HG03521 (cell line): ENCODE results near the gene AICDA.
"Not testable (repeated sequence)": the region's sequence is repeated elsewhere in the genome, so short reads cannot be mapped to it uniquely, and the experiment has no call there.

ENCODE experiments used
- ATAC-seq: cut with Tn5 transposase; IDR thresholded peaks from one replicate; pipeline ENCODE4 v1.9.1; 2021; ENCODE audit warnings: mild to moderate bottlenecking, moderate library complexity; ENCODE audit not compliant: unreplicated experiment

AICDA gene

GRCh38 chr12:8612629-8613028 lies at the start of gene AICDA:
TSS of gene AICDA (minus strand) at chr12:8612859. CDS start at chr12:8612767, 92 bp downstream.
- no peak for ATAC-seq

GRCh38 chr12:8661751-8662150 lies 49.1 kb upstream of the AICDA start:
- no peak for ATAC-seq

DNA sequence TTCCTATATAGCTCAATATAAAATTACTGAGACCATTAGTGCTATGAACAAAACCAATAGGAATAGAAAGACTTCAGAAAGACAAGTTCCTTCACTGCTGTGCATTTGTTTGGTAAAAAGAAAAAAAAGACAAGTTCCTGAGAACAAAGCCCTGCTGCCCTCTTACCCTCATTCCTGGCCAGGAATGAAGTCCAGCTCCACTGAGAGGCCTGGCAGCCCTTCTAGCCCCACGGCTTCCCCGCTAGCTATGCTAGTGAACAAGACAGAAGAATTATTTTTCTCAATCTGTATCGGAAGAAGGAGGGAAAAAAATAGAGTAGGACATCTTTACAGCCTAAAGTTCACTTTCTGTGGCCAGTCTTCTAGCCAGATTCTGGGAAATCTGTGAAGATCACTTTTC lies 48.4 kb upstream of the AICDA start:
- no peak for ATAC-seq

GRCh38 chr12:8658346-8658745 lies 45.7 kb upstream of the AICDA start:
- no peak for ATAC-seq

- no peak for ATAC-seq
These were observed 42.8 kb upstream of the AICDA start for GRCh38 chr12:8655421-8655820.

- ATAC-seq, result peak; percentile 67
These were observed 36.0 kb upstream of the AICDA start for GRCh38 chr12:8648576-8649205.

GRCh38 chr12:8647968-8648367 lies 35.3 kb upstream of the AICDA start:
- ATAC-seq, result no peak

DNA sequence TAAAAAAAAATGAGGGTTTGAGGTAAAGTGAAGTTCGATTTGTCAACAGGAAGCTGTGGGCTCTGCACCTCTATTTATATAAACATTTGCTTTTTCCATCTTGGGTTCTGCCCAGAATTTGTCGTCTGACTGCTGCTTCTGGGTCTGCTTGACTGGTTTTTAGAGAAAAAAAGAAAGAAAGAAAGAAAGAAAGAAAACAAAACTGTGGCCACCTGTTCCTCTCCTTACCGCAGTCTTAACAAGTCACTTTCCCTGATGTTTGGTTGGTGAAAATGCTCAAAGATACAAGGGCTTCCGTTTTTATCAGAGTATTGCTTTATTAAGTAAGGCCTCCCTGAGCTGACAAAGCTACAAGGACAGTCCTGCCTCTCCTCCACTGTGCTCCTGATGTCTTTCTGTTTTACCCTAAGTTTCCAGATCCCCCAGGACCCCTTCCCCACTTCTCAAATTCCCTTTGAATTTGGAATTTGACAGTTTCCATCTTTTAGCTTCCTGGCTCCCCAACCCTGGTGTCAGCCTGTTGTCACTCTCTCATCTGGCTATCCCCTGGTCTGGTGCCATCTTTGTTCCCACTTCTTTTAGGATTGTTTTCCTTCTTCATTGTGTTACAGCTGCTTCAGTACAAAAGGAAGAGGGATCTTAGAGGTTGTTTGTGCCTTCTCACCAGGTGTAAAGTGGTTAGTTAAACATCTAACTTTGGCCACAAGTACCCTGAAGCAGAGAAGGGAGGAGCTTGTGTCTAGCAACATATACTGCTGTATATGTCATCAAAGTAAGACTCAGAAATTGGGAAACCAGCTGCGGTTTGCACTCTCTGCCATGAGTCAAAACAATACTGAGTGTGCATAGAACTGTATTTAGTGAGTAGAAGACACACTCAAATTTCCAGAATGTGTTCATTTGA lies 31.9 kb upstream of the AICDA start:
- peak; percentile 68 for ATAC-seq

GRCh38 chr12:8642775-8643174 lies 30.1 kb upstream of the AICDA start:
- no peak for ATAC-seq

- no peak for ATAC-seq
These were observed 27.3 kb upstream of the AICDA start for GRCh38 chr12:8639936-8640335.

DNA sequence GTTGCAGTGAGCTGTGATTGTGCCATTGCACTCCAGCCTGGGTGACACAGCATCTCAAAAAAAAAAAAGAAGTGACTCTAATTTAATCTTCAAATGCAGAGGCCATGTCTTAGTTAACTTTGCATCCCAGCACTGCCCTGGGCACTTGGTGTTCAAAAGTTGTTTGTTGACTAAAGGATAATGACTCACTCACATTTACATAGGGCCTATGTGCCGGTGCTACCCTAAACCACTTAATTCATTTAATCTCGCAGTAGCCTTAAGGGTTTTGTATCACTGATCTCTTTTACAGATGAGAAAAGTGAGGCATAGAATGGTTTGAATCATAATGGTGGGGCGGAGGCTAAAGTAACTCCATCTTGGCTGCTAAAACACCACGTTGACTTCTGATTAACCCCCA lies 26.3 kb upstream of the AICDA start:
- ATAC-seq, result no peak

GRCh38 chr12:8637666-8638065 lies 25.0 kb upstream of the AICDA start:
- no peak for ATAC-seq

- no peak for ATAC-seq
These were observed 24.6 kb upstream of the AICDA start for GRCh38 chr12:8637244-8637643.

- ATAC-seq, result no peak
These were observed 23.9 kb upstream of the AICDA start for GRCh38 chr12:8636581-8636980.

GRCh38 chr12:8636007-8636346 lies 23.3 kb upstream of the AICDA start:
- not testable (repeated sequence) for ATAC-seq

GRCh38 chr12:8635342-8636006 lies 22.8 kb upstream of the AICDA start:
- ATAC-seq, result not testable (repeated sequence)

- no peak for ATAC-seq
These were observed 17.5 kb upstream of the AICDA start for GRCh38 chr12:8630131-8630530.

DNA sequence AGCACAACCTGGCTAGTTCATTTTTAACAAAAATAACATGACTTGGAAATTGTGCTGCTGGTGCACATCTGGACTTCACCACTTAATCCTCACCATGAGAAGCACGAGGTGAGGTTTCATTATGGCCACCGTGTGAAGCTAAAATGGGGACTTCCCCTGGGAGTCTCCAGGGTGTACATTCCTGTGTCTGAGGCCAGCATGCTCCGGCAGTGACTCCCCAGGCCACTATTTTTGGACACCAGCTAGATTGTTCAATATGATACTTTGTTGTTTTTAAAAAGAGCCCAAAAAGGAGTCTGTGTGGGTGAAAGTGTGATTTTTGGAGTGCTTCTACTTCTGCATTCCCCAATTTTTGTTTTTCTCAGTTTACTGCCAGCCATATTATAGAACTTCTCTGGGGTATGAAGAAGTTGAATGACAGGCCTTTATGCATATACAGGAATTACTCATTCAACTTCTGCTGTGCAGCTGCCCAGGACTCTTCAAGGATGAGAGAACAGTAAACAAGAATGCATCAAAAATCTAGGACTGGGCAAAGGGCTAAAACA lies 16.9 kb upstream of the AICDA start:
- ATAC-seq, result peak; percentile 89

DNA sequence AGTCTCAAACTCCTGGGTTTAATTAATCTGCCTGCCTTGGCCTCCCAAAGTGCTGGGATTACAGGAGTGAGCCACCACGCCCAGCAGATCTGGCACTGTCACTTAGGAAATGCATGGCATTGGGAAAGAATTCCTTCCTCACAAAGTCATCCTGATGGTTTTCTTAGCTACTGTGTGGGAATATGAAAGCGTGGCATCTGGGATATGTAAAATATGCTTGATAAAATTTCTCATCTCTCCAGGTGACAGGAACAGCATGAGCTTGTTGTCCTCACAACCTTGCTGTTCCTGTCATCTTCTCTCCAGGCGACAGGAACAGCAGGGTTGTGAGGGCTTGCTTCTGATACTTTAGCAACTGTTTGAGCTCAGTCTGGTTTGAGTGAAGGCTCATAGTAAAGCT lies 16.1 kb upstream of the AICDA start:
- ATAC-seq, result no peak

- not testable (repeated sequence) for ATAC-seq
These were observed 12.1 kb upstream of the AICDA start for GRCh38 chr12:8624750-8625149.

DNA sequence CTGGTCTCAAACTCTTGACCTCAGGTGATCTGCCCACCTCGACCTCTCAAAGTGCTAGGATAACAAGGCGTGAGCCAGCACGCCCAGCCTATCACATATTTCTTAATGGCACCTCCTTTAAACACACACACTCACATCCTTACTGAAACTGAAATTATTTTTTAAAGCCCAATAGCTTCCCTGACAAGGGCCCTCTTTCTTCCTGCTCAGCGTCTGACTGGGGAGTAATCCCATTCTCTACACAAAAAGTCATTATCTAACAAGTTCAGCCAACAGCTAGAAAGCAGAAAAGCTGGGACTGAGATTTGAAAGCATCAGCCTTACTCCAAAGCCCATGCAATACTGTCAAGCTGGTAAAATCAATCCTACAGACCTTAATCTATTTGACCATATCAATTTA lies 10.0 kb upstream of the AICDA start:
- ATAC-seq, result no peak

- no peak for ATAC-seq
These were observed 2.5 kb upstream of the AICDA start for GRCh38 chr12:8615206-8615605.
